Erythroblast (primary cell): ENCODE measurements around the gene RETREG1.

Experiments
- GATA1 ChIP-seq: IDR thresholded peaks from 2 replicates; pipeline ENCODE4 v1.6.1; 2011; ENCODE audit warnings: low read depth, mild to moderate bottlenecking, control low read depth, low read length, moderate library complexity
- POLR2A ChIP-seq: IDR thresholded peaks from 2 replicates; pipeline ENCODE4 v1.6.1; 2011; ENCODE audit warnings: mild to moderate bottlenecking, low read length

DNA sequence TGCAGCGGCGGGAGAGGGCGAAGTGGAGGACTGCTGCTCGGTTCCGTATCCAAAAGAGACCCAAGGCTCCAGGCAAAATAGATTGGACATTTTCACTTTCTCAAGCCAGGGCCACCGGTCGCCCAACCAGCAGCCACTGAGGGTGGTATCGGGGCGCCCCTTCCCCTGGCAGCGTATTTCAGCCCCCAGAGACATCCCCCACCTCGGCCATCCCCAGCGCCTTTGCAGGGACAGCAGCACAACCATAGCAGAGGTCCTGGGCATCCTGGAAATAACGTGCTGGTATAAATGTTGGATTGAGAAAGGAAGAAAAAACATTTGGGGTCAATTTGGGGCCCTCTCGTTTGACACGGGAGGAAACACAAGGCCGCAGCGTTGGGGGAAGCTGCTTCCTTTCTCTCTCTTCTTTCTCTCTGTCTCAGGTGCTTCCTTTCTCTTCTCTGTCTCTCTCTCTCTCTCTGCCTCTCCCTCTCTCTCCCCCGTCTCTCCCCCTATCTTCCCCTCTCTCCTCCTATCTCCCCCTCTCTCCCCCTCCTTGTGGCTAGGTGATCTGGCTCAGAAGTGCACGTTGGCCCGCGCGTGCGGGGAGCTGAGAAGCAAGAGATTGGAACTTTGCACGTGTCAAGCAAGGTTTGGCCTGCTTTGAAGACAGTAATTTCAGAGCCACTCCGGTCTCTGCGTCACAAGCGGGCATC is 624 bp upstream of the RETREG1 start:
- no peak for TF ChIP-seq POLR2A
- no peak for TF ChIP-seq GATA1
